ENCODE data around the gene SPECC1L.

Gene SPECC1L

GRCh38 chr22:24322522-24322921, 51.9 kb downstream of the SPECC1L start:
- no peaks in the 10 kb centered on the region for H3K27me3 ChIP-seq (ENCODE audit: insufficient read depth, poor library complexity, severe bottlenecking)
- no peak for DNase-seq (ENCODE audit: low read depth in 1 of 2, low spot score in 1 of 2)
- H3K27ac ChIP-seq (replicated peaks) = no peak overlapping the region
- TF ChIP-seq REST (IDR thresholded peaks at IDR 0.05; ENCODE audit: insufficient replicate concordance, low read depth) (no peak), SPI1 (IDR thresholded peaks at IDR 0.05; ENCODE audit: borderline replicate concordance, low read depth) (no peak), GABPA (IDR thresholded peaks at IDR 0.05; ENCODE audit: low read depth) (no peak), CTCF (IDR thresholded peaks at IDR 0.05; ENCODE audit: insufficient read depth, low read length) (no peak), POLR2AphosphoS5 (IDR thresholded peaks at IDR 0.05; ENCODE audit: low read depth) (no peak)
- H3K4me3 ChIP-seq (replicated peaks; ENCODE audit: insufficient read depth, low read length) = no peak overlapping the region

- H3K27ac ChIP-seq (replicated peaks) = no peak overlapping the region
- H3K27me3 ChIP-seq (ENCODE audit: insufficient read depth, poor library complexity, severe bottlenecking) = no peaks in the 10 kb centered on the region
- no peak overlapping the region for H3K4me3 ChIP-seq (replicated peaks; ENCODE audit: insufficient read depth, low read length)
- DNase-seq (ENCODE audit: low read depth in 1 of 2, low spot score in 1 of 2) = no peak
- TF ChIP-seq SPI1 (IDR thresholded peaks at IDR 0.05; ENCODE audit: borderline replicate concordance, low read depth) (no peak), GABPA (IDR thresholded peaks at IDR 0.05; ENCODE audit: low read depth) (no peak), POLR2AphosphoS5 (IDR thresholded peaks at IDR 0.05; ENCODE audit: low read depth) (no peak), REST (IDR thresholded peaks at IDR 0.05; ENCODE audit: insufficient replicate concordance, low read depth) (no peak), CTCF (IDR thresholded peaks at IDR 0.05; ENCODE audit: insufficient read depth, low read length) (no peak)
These were observed 52.6 kb downstream of the SPECC1L start for GRCh38 chr22:24323233-24323632.

GRCh38 chr22:24323695-24324094, 53.1 kb downstream of the SPECC1L start:
- no peak for DNase-seq (ENCODE audit: low read depth in 1 of 2, low spot score in 1 of 2)
- H3K4me3 ChIP-seq (replicated peaks; ENCODE audit: insufficient read depth, low read length) = no peak overlapping the region
- H3K27me3 ChIP-seq (ENCODE audit: insufficient read depth, poor library complexity, severe bottlenecking) = no peaks in the 10 kb centered on the region
- H3K27ac ChIP-seq (replicated peaks) = no peak overlapping the region
- no peak for TF ChIP-seq CTCF (IDR thresholded peaks at IDR 0.05; ENCODE audit: insufficient read depth, low read length)

GRCh38 chr22:24324137-24324536, 53.5 kb downstream of the SPECC1L start:
- no peak overlapping the region for H3K4me3 ChIP-seq (replicated peaks; ENCODE audit: insufficient read depth, low read length)
- no peaks in the 10 kb centered on the region for H3K27me3 ChIP-seq (ENCODE audit: insufficient read depth, poor library complexity, severe bottlenecking)
- TF ChIP-seq GABPA (IDR thresholded peaks at IDR 0.05; ENCODE audit: low read depth) (no peak), POLR2AphosphoS5 (IDR thresholded peaks at IDR 0.05; ENCODE audit: low read depth) (no peak), CTCF (IDR thresholded peaks at IDR 0.05; ENCODE audit: insufficient read depth, low read length) (no peak)
- no peak for DNase-seq (ENCODE audit: low read depth in 1 of 2, low spot score in 1 of 2)
- no peak overlapping the region for H3K27ac ChIP-seq (replicated peaks)
